ENCODE measurements around the gene PADI3.
"Not testable (repeated sequence)": the region's sequence is repeated elsewhere in the genome, so short reads cannot be mapped to it uniquely, and the experiment has no call there.

PADI3 gene

DNA sequence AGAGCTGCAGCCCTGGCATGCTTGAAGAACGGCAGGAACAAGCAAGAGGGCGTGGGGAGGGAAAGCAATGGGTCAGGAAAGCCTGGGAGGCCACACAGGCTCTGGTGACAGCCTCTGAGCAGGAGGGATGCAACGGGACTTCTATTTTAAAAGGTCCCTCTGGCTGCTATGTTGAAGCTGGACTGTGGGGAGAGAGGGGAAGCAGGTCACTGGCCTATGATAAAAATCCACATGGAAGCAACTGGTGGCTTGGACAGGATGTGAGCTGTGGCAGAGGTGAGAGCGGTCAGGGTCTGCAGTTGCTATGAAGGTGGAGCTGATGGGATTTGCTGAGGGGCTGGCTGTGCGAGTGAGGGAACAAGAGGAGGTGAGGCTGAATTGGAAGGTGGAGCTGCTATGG, 32.8 kb upstream of the PADI3 start:
- DNase-seq, result no peak

DNA sequence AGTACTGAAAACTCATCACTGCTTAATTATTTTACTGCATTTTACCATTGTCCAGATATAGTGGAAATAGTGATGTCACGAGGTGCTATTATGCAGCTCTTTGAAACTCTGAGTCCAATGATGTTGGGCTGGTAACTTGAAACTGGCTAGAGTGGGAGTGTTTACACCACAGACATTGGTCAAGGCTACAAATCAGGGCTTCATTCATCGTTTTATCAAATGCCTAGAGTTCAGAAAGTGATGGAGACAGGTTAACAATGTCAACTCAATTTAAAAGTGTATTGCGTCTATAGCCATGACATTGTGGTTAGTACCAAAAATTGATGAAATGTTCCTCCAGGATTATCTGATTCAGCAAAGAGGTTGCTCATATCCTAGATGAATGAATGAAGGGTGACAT, 31.3 kb upstream of the PADI3 start:
- no peak for DNase-seq

- no peak for DNase-seq
Measured at GRCh38 chr1:17218939-17219338, 30.0 kb upstream of the PADI3 start.

- no peak for DNase-seq
Measured at GRCh38 chr1:17220287-17220686, 28.6 kb upstream of the PADI3 start.

GRCh38 chr1:17222557-17222956, 26.3 kb upstream of the PADI3 start:
- no peak for DNase-seq

DNA sequence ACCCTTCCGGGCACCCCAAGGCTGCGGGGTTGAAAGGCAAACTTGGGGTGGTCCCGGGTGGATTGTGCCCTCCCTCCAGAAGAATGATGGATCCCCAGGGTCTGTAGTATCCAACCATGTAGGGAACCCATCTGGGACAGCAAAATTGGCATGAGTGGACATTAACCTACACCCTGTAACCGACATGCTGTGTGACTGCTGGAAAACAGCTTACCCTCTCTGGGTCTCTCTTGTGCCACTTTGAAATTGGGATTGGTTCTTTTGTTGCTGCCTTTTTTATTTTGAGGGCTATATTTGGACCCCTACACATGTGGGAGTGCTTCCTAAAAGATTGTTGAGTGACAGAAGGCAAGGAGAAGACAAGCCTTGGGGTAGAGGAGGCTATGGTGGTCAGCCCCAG, 24.5 kb upstream of the PADI3 start:
- DNase-seq, result no peak

- no peak for DNase-seq
Measured at GRCh38 chr1:17225140-17225539, 23.8 kb upstream of the PADI3 start.

DNA sequence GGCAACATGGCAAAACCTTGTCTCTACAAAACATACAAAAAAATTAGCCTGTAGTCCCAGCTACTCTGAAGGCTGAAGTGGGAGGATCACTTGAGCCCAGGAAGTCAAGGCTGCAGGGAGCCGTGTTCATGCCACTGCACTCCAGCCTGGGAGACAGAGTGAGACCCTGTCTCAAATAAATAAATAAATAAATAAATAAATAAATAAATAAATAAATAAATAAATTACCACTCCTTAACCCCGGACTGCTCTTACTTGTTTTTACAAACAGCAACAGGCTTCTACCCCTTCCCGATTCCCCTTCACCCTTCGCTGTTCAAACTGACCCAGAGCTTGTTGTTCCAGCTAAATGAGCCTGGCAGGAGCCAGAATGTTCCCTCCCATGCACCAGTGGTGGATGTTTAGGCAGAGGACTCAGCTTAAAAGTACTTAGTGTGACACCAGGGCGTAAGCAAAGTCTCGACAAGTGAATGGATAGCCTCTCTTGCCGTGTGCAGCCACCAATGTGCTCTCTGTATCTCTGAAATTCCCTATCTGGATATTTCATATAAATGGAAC, 21.5 kb upstream of the PADI3 start:
- DNase-seq, result no peak

- no peak for DNase-seq
Measured at GRCh38 chr1:17228619-17229018, 20.3 kb upstream of the PADI3 start.

- no peak for DNase-seq
Measured at GRCh38 chr1:17229379-17229778, 19.5 kb upstream of the PADI3 start.

DNA sequence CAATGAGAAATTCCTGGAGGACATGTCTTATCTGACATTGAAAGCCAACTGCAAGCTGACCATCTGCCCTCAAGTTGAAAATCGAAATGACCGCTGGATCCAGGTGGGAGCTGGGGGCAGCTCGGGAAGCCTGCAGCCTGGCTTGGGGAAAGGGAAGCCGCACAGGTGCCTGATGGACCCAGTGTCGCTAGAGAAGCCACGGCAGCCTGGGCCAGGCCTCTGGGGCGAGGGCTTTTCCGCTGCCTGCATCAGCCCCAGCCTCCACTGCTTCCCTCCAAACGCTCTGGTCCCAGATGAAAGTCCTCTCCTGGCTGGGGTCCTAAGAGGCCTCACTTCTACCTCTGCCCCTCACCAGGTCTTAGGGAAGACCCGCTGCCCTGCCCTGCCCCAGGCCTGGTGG, 18.8 kb upstream of the PADI3 start:
- no peak for DNase-seq

DNA sequence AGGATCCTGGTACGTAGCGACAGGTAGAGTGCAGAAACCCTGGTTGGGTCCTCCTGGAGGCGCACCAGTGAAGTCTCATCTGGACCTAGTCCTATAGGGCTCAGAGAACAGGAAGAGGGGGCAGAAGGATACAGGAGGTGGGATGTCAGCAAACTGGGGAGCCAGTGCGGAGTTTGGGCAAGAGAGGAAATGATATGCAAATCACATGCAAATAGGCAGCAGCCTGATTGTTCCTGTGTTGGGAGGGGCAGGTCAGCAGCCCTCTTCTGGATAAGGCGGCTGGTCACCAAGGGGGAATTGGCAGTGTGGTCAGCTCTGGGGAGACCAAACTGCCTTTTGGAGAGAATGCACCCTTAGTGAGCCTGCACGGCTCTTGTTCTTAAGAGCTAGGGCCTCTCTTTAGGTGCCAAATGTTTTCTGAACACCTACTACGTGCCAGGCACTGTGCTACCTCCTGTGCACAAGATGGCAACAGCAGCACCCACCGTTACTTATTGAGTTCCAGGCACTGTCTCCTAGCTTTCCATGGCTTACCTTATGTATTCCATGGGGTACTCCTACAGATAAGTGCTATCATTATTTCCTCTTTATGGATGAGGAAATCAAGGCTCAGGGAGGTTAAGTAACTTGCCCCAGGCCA, 18.1 kb upstream of the PADI3 start:
- DNase-seq, result no peak

DNA sequence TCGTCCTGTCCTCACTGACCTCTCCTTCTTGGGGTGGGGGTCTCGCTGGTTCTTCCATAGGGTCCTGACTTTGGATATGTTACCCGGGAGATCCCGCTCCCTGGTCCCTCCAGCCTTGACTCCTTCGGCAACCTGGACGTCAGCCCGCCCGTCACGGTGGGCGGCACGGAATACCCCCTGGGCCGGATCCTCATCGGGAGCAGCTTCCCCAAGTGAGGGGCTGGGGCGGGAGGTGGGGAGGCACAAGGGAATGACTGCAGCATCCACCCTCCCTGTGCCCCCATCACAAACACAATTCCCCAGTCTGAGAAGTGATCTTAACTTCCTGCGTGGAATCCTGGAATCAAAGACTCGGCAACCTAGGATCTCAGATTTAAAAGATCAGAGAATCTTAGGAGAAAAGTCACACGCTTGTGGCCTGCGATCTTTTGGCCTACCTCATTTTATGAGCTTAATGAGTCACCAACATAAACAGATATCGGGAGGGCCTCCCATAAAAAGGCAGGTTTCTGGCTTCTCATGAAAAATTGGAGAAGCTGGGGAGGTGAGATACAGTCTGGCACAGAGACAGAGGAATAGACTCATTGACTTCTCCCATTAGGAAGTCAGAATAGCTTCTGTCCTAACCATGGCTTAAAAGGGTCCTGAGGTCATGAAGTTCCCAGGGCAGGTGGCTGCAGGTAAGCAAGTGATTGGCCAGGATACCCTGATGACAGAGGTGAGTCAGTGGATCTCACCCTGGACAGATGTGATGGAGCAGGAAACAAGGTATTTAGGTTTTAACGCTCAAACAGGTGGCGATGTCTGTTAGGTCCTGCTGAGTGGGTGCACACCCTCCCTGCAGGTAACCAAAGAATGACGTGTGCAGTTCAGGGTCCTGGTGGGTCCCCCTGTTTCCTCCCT, 15.9 kb upstream of the PADI3 start:
- no peak for DNase-seq

- no peak for DNase-seq
Measured at GRCh38 chr1:17233675-17234320, 15.1 kb upstream of the PADI3 start.

GRCh38 chr1:17234405-17234804, 14.5 kb upstream of the PADI3 start:
- no peak for DNase-seq

- DNase-seq, result no peak
Measured at GRCh38 chr1:17235135-17235885, 13.6 kb upstream of the PADI3 start.

- peak; percentile 93 for DNase-seq
Measured at GRCh38 chr1:17236779-17237560, 11.9 kb upstream of the PADI3 start.

GRCh38 chr1:17237561-17237903, 11.4 kb upstream of the PADI3 start:
- DNase-seq, result no peak

DNA sequence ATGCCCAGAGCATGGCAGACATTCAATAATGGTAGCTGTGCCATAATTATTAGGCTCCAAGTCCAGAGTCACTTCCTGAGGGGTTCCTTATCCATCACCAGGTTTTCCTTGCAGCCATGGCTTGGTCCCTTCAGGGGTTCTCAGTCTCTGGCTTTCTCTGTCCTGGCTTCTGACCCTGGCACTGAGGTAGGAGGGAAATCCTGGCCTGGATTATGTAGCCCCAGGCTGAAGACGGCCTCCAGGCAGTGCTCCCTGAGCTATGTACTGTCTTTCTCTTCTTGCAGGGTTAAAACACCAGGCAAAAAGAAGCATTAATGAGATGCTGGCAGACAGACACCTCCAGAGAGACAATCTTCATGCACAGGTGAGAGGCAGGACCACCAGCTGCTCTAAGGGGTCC, 9.5 kb upstream of the PADI3 start:
- peak; percentile 86 for DNase-seq

DNA sequence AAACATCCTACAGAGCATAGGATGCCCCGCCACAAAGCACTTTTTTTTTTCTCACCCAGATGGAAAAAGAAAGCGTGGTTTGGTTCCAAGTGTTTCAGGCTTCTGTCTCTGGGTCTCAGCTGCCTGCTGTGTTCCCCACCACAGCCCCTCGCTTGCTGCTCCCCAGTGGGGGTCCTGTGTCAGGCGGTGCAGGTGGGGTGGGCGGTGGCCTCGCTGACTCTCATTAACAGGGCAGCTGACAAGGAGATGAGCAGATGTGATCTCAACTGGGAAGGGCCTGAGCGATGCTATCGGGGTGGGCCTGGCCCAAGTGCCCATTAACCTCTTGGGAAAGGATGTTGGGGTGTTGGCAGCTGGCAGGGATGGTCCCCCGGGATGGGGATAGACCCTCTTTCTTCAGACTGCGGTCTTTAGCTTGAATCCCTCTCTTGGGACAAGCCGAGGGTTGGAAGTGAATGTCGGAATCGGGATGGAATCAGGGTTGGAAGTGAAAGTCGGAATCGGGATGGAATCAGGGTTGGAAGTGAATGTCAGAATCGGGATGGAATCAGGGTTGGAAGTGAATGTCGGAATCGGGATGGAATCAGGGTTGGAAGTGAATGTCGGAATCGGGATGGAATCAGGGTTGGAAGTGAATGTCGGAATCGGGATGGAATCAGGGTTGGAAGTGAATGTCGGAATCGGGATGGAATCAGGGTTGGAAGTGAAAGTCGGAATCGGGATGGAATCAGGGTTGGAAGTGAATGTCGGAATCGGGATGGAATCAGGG, 7.7 kb upstream of the PADI3 start:
- DNase-seq, result not testable (repeated sequence)

GRCh38 chr1:17241780-17242074, 7.2 kb upstream of the PADI3 start:
- DNase-seq, result not testable (repeated sequence)

- no peak for DNase-seq
Measured at GRCh38 chr1:17243274-17243673, 5.6 kb upstream of the PADI3 start.

Measured in hematopoietic multipotent progenitor cell treated with erythropoietin and hydrocortisone succinate and interleukin-3 and kit ligand, for 6 days (in vitro differentiated cells).